Stimulated activated naive CD8-positive, alpha-beta T cell treated with anti-CD3 and anti-CD28 coated beads, Interleukin-15, Interleukin-2, amounts not matched to agents 100 U/mL and 50 U/mL, for 24 hours (primary cell): ENCODE results near the gene ZNF724.
"Not testable (repeated sequence)": the region's sequence is repeated elsewhere in the genome, so short reads cannot be mapped to it uniquely, and the experiment has no call there.

Source experiments
- ATAC-seq: fragments of 150-1000 bp; cut with Tn5 transposase; one replicate; pipeline ENCODE4 v1.10.0; 2021
- DNase-seq: peaks from one replicate; pipeline ENCODE4 v3.0.0; 2021

ZNF724 gene

DNA sequence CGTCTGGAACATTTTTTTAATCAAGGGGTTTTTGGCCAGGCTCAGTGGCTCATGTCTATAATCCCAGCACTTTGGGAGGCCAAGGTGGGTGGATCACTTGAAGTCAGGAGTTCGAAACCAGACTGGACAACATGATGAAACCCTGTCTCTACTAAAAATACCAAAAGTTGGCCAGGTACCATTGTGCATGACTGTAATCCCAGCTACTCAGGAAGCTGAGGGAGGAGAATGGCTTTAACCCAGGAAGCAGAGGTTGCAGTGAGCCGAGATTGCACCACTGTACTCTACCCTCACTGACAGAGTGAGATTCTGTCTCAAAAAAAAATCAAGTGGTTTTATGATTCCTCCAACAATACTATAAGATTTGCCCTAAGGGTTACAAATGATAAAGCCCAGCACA, 3.1 kb upstream of the ZNF724 start:
- not testable (repeated sequence) for ATAC-seq, DNase-seq

DNA sequence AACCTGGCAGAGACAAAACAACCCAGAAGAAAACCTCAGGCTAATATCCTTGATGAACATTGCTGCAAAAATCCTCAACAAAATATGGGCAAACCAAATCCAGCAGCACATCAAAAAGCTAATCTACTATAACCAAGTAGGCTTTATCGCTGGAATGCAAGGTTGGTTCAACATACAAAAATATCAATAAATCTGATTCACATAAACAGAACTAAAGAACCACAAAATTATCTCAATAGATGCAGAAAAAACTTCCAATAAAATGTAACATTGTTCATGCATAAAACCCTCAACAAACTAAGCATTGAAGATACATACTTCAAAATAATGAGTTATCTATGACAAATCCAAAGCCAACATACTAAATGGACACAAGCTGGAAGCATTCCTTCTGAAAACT, 8.8 kb downstream of the ZNF724 start:
- no peak for DNase-seq
- ATAC-seq = no peak

DNA sequence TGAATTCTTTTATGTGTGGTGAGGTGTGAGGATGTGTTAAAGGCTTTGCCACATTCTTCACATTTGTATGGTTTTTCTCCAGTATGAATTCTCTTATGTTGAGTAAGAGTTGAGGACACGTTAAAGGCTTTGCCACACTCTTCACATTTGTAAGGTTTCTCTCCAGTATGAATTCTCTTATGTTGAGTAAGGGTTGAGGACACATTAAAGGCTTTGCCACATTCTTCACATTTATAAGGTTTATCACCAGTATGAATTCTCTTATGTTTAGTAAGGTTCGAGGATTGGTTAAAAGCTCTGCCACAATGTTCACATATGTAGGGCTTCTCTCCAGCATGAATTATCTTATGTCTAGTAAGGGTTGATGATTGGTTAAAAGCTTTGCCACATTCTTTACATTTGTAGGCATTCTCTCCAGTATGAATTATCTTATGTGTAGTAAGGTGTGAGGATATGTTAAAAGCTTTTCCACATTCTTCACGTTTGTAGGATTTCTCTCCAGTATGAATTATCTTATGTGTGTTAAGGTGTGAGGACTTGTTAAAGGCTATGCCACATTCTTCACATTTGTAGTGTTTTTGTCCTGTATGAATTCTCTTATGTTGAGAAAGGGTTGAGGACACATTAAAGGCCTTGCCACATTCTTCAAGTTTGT, 27.1 kb downstream of the ZNF724 start:
- ATAC-seq (no peak), DNase-seq (no peak)

DNA sequence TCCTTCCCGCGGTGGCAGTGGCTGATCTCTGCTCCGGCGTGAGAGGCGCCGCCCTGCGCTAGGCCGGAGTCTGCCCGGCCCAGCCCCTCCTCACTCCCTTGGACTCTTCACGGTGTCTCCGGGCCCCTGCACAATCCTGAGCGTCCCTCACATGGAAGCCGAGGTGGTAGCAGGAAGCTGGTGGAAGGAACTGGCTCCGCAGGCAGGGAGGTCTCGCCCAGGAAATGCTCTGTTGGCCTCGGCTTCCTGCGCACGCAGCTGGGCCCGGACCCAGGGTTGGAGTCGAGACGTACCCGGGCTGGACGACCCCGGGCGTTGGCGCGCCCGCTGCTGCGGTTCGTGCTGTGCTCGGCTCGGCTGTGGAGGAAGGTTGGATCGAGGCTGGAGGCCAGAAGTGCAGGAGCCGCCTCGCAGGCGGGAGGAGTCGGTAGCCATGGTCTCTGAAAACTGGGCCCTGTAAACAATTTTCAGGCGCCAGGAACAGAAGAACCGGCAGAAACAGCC, 46.3 kb downstream of the ZNF724 start:
- no peak for ATAC-seq
- DNase-seq = no peak

DNA sequence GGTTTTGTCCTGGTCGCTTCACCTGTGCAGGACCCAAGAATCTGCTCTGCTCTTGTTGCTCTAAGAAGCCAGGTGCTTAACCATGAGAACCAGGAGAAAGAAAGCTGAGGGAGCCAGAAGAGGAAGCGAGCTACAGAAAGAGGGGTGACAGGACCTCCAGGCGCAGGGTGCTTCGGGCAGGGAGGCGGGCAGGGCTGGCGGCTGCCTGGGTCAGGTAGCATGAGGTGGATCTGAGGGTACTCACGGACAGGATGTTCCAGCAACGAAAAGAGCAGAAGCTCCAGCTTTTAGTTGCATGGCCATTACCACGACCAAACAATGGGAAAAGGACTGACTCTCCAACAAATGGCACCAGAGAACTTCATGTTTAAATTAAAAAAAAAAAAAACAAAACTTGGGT, 59.9 kb downstream of the ZNF724 start:
- ATAC-seq = no peak
- no peak for DNase-seq

DNA sequence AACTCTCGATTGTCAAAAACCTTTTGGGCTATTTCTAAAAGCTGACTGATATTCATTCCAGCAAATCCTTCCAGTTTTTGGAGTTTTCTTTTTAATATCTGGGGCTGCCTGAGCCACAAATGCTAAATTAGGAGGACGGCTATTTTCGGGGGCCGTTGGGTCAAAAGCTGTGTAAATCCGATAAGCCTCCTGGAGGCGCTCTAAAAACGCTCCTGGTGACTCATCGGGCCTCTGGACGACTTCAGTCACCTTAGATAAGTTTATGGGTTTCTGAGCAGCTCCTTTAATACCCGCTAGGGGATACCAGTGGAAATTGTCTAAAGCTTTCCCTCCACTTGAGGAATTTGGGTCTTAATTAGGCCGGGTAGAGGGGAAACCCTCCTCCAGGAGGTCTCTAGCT, 66.9 kb downstream of the ZNF724 start:
- no peak for ATAC-seq
- no peak for DNase-seq
